ENCODE data around the gene RAD51B. TPM values are rescaled to one million over a fixed set of nuclear protein-coding genes. Genes with fewer than 3 reads are reported as not detected.
"Not testable (repeated sequence)": the region's sequence is repeated elsewhere in the genome, so short reads cannot be mapped to it uniquely, and the experiment has no call there.

The RAD51B gene
- total RNA-seq, 6 donors from 2014 or later = 10.6 to 63.9 (median 18.4) TPM

GRCh38 chr14:68426661-68427549, 607.3 kb downstream of the RAD51B start:
- ATAC-seq (ENCODE audit: low FRiP score in 2 of 2) (no peak), DNase-seq (no peak)
- Histone ChIP-seq H3K4me1 (no peaks in the 10 kb centered on the region), H3K4me3 (no peak overlapping the region), H3K9me3 (no peaks in the 10 kb centered on the region), H3K27ac (no peak overlapping the region), H3K36me3 (no peaks in the 10 kb centered on the region), H3K27me3 (no peaks in the 10 kb centered on the region)
- TF ChIP-seq POLR2A (IDR thresholded peaks at IDR 0.05) = no peak
- no peak for TF ChIP-seq POLR2AphosphoS5 (IDR thresholded peaks at IDR 0.05)
- no peak for TF ChIP-seq EP300 (IDR thresholded peaks at IDR 0.05)
- no peak for TF ChIP-seq CTCF (IDR thresholded peaks at IDR 0.05)
- 85 to 87% methylated on average over 5 to 6 of the region's 6 CpGs for WGBS, 2 donors

- Histone ChIP-seq H3K36me3 (no peaks in the 10 kb centered on the region), H3K27me3 (no peaks in the 10 kb centered on the region), H3K4me1 (no peaks in the 10 kb centered on the region), H3K9me3 (no peaks in the 10 kb centered on the region), H3K4me3 (no peak overlapping the region), H3K27ac (no peak overlapping the region)
- no peak for ATAC-seq (ENCODE audit: low FRiP score in 2 of 2)
- DNase-seq = no peak
- no peak for TF ChIP-seq EP300 (IDR thresholded peaks at IDR 0.05)
- TF ChIP-seq POLR2AphosphoS5 (IDR thresholded peaks at IDR 0.05) = no peak
- TF ChIP-seq CTCF (IDR thresholded peaks at IDR 0.05) = no peak
- no peak for TF ChIP-seq POLR2A (IDR thresholded peaks at IDR 0.05)
Measured at GRCh38 chr14:68427550-68427890, 607.9 kb downstream of the RAD51B start.

- 91 to 97% methylated on average over 5 of the region's 5 CpGs for WGBS, 2 donors
- not testable (repeated sequence) for H3K4me1 ChIP-seq; H3K27me3 ChIP-seq; H3K36me3 ChIP-seq; H3K4me3 ChIP-seq; DNase-seq; ATAC-seq (ENCODE audit: low FRiP score in 2 of 2); H3K27ac ChIP-seq; H3K9me3 ChIP-seq
Measured at GRCh38 chr14:68428900-68429299, 609.3 kb downstream of the RAD51B start.

- peak in 1 of 2 donors; percentile 28 for DNase-seq
- not testable (repeated sequence) for ATAC-seq (ENCODE audit: low FRiP score in 2 of 2); H3K36me3 ChIP-seq; H3K9me3 ChIP-seq; H3K4me1 ChIP-seq; H3K4me3 ChIP-seq; H3K27ac ChIP-seq; H3K27me3 ChIP-seq
- WGBS, 2 donors = 89 to 93% methylated on average over 6 of the region's 6 CpGs
Measured at GRCh38 chr14:68434173-68434572, 614.6 kb downstream of the RAD51B start.

GRCh38 chr14:68435631-68436030, 616.1 kb downstream of the RAD51B start:
- not testable (repeated sequence) for H3K36me3 ChIP-seq; ATAC-seq (ENCODE audit: low FRiP score in 2 of 2); H3K9me3 ChIP-seq; H3K4me1 ChIP-seq; H3K27me3 ChIP-seq; H3K27ac ChIP-seq; DNase-seq; H3K4me3 ChIP-seq

- Histone ChIP-seq H3K4me1 (peaks cover 0 to 3% (median 1%) of the 10 kb centered on the region in 4 donors), H3K36me3 (no peaks in the 10 kb centered on the region), H3K27ac (no peak overlapping the region), H3K27me3 (no peaks in the 10 kb centered on the region), H3K9me3 (no peaks in the 10 kb centered on the region), H3K4me3 (no peak overlapping the region)
- TF ChIP-seq POLR2A (IDR thresholded peaks at IDR 0.05) (no peak), POLR2AphosphoS5 (IDR thresholded peaks at IDR 0.05) (no peak), CTCF (IDR thresholded peaks at IDR 0.05) (no peak), EP300 (IDR thresholded peaks at IDR 0.05) (no peak)
- ATAC-seq (ENCODE audit: low FRiP score in 2 of 2) (no peak), DNase-seq (no peak)
- WGBS, 2 donors = 76 to 88% methylated on average over 2 of the region's 2 CpGs
Measured at GRCh38 chr14:68439676-68440075, 620.1 kb downstream of the RAD51B start.

Data from upper lobe of left lung (tissue), 6 donors.